Chondrocyte (in vitro differentiated cells): Measurements from ENCODE around the gene SIRPB2. TPM values are rescaled to one million over a fixed set of nuclear protein-coding genes. Genes with fewer than 3 reads are reported as not detected.

Experiments used
- DNase-seq: peaks from one replicate; pipeline ENCODE4 v3.0.0; 2021; ENCODE audit warnings: mixed read lengths, low spot score
- H3K27ac Mint-ChIP-seq: one replicate; pipeline ENCODE4 v1.8.0; 2021; ENCODE audit warnings: mild to moderate bottlenecking, moderate library complexity, mixed read lengths; ENCODE audit not compliant: unreplicated experiment
- H3K27me3 Mint-ChIP-seq: 2 replicates; pipeline ENCODE4 v1.8.0; 2021; ENCODE audit warnings: low read depth, mixed read lengths
- H3K36me3 Mint-ChIP-seq: 2 replicates; pipeline ENCODE4 v1.8.0; 2021; ENCODE audit warnings: low read depth, mixed read lengths
- H3K4me1 Mint-ChIP-seq: 2 replicates; pipeline ENCODE4 v1.8.0; 2021; ENCODE audit warnings: low read depth, mild to moderate bottlenecking, mixed read lengths
- H3K4me3 Mint-ChIP-seq: one replicate; pipeline ENCODE4 v1.8.0; 2021; ENCODE audit warnings: mild to moderate bottlenecking, moderate library complexity, mixed read lengths; ENCODE audit not compliant: unreplicated experiment
- H3K9me3 Mint-ChIP-seq: 2 replicates; pipeline ENCODE4 v1.8.0; 2021; ENCODE audit warnings: low read depth, mixed read lengths
- total RNA-seq: library from RNA; stranded (reverse); gene quantifications from 3 replicates; pipeline ENCODE4 v1.2.1, GENCODE V29; 2021
- TF ChIP-seq, protein P1 (sequence below): fragments of 200-600 bp; sonication (generic); IDR thresholded peaks from 2 replicates; pipeline ENCODE4 v1.5.0; 2021; ENCODE audit warnings: antibody characterized with exemption, mild to moderate bottlenecking, moderate library complexity

SIRPB2 gene
- total RNA-seq, 1 donor from 2014 or later: not detected

DNA sequence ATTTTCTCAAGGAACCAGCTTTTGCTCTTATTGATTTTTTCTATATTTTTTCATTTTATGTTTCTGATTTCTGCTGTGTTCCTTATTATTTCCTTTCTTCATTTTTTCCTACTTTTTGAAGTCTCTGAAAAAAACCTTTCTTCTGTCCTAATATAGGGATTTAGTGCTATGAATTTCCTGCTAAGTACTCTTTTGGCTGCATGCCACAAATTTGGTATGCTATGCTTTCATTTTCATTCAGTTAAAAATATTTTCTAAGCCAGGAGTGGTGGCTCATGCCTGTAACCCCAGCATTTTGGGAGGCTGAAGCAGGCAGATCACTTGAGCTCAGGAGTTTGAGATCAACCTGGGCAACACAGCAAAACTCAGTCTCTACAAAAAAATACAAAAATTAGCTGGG lies 35.7 kb upstream of the SIRPB2 start:
- peaks cover 15% of the 10 kb centered on the region for H3K27me3 Mint-ChIP-seq
- DNase-seq: no peak
- no peaks in the 10 kb centered on the region for H3K36me3 Mint-ChIP-seq
- no peaks in the 10 kb centered on the region for H3K4me1 Mint-ChIP-seq
- no peak overlapping the region for H3K4me3 Mint-ChIP-seq
- peaks cover 16% of the 10 kb centered on the region for H3K9me3 Mint-ChIP-seq
- H3K27ac Mint-ChIP-seq: no peak overlapping the region
- TF ChIP-seq, protein P1, sequence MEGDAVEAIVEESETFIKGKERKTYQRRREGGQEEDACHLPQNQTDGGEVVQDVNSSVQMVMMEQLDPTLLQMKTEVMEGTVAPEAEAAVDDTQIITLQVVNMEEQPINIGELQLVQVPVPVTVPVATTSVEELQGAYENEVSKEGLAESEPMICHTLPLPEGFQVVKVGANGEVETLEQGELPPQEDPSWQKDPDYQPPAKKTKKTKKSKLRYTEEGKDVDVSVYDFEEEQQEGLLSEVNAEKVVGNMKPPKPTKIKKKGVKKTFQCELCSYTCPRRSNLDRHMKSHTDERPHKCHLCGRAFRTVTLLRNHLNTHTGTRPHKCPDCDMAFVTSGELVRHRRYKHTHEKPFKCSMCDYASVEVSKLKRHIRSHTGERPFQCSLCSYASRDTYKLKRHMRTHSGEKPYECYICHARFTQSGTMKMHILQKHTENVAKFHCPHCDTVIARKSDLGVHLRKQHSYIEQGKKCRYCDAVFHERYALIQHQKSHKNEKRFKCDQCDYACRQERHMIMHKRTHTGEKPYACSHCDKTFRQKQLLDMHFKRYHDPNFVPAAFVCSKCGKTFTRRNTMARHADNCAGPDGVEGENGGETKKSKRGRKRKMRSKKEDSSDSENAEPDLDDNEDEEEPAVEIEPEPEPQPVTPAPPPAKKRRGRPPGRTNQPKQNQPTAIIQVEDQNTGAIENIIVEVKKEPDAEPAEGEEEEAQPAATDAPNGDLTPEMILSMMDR: no peak

DNA sequence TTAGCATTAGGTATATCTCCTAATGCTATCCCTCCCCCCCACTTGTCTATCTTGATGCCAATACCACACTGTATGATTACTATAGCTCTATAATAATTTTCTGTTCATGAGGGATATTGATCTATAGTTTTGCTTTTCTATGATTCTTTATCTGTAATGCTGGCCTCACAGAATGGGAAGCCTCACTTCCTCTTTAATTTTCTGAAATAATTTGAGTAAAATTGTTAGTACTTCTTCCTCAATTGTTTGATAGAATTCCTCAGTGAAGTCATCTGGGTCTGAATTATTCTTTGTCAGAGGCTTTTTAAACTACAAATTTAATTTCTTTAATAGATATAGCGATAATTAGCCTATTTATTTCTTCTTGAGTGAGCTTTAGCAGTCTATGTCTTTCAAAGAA lies 35.1 kb upstream of the SIRPB2 start:
- no peak overlapping the region for H3K4me3 Mint-ChIP-seq
- H3K9me3 Mint-ChIP-seq: peaks cover 16% of the 10 kb centered on the region
- no peak for DNase-seq
- no peaks in the 10 kb centered on the region for H3K36me3 Mint-ChIP-seq
- H3K27me3 Mint-ChIP-seq: peaks cover 21% of the 10 kb centered on the region
- H3K27ac Mint-ChIP-seq: no peak overlapping the region
- TF ChIP-seq, protein P1: no peak
- no peaks in the 10 kb centered on the region for H3K4me1 Mint-ChIP-seq

DNA sequence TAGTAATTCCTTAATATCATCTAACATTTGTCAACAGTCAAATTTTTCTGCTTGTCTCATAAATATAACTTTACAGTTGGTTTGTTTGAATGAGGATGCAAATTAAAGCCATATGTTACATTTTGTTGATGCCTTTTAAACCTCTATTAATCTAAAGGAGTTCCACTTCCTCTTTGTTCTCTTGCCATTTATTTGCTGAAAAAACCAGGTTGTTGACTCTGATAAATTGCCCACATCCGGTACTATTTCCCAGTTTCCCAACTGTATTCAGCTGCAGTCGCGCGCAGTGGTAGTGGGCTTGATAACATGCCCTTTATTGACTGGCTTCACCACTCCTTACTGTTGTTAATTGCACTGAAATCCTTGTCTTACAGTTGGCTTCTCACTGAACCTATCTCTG lies 32.8 kb upstream of the SIRPB2 start:
- Mint-ChIP-seq H3K4me3 (no peak overlapping the region), H3K4me1 (no peaks in the 10 kb centered on the region), H3K27me3 (peaks cover 31% of the 10 kb centered on the region), H3K27ac (no peak overlapping the region), H3K36me3 (no peaks in the 10 kb centered on the region), H3K9me3 (peaks cover 16% of the 10 kb centered on the region)
- TF ChIP-seq, protein P1: no peak
- DNase-seq: no peak

DNA sequence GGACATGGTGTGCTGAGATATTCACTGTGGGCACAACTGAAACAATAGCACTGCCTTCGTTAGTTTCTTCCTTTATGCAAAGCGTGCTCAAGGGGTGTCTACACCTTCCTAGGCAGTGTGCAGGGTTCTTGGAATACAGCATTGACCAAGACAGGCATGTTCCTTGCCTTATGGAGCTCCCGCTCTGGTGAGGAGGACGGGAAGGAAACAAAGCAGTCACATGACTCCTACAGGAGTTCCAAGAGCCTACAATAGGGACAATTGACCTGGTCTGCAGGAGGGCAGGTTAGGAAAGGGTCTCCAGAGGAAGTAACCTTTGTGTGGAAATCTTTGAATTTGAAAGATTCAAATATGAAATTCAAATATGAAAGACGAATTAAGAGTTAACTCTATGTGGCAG lies 25.8 kb upstream of the SIRPB2 start:
- Mint-ChIP-seq H3K4me3 (no peak overlapping the region), H3K4me1 (no peaks in the 10 kb centered on the region), H3K9me3 (no peaks in the 10 kb centered on the region), H3K27ac (no peak overlapping the region), H3K27me3 (peaks cover 39% of the 10 kb centered on the region), H3K36me3 (no peaks in the 10 kb centered on the region)
- TF ChIP-seq, protein P1: no peak
- no peak for DNase-seq

DNA sequence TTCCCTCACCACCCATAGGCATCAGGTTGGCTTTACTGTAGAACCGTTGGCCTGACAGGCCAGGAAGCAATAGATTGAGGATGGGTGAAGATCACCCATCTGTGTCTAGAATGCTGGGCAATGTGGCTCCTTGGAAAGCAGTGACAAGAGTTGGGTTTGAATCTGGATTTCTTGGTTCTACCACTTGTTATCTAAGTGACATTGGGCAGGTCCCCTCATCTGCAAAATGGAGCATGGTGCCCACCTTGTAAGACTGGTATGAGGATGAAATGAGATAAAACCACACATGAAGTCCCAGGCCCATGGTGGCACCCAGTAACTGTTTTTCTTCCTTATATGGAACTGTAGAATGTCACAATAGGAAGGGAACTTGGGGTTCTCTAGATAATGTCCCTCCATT lies 22.6 kb upstream of the SIRPB2 start:
- DNase-seq: no peak
- Mint-ChIP-seq H3K4me1 (no peaks in the 10 kb centered on the region), H3K27ac (no peak overlapping the region), H3K9me3 (no peaks in the 10 kb centered on the region), H3K36me3 (no peaks in the 10 kb centered on the region), H3K4me3 (no peak overlapping the region), H3K27me3 (peaks cover 30% of the 10 kb centered on the region)
- TF ChIP-seq, protein P1: no peak
